GM12878 (cell line): Measurements from ENCODE around the gene CPD. TPM values are rescaled to one million over a fixed set of nuclear protein-coding genes. Genes with fewer than 3 reads are reported as not detected.

Experiments
- CBX5 ChIP-seq: sonication (generic); IDR thresholded peaks from 2 replicates; pipeline ENCODE4 v1.6.1; 2016; ENCODE audit warnings: low read depth, moderate library complexity, mild to moderate bottlenecking, inconsistent platforms
- NFIC ChIP-seq: IDR thresholded peaks from 2 replicates; pipeline ENCODE4 v1.6.1; 2012; ENCODE audit warnings: low read depth, mild to moderate bottlenecking, inconsistent platforms, low read length, moderate library complexity
- RAD21 ChIP-seq: IDR thresholded peaks from 2 replicates; pipeline ENCODE4 v1.6.1; 2011; ENCODE audit warnings: mild to moderate bottlenecking, low read depth, low read length, moderate library complexity; ENCODE audit not compliant: insufficient read depth
- RBBP5 ChIP-seq: fragments of 200-600 bp; sonication (generic); conservative IDR thresholded peaks from 2 replicates; pipeline ENCODE4 v1.6.1; 2016
- ZNF207 ChIP-seq: fragments of 450-650 bp; IDR thresholded peaks from 2 replicates; pipeline ENCODE4 v1.6.1; 2014; ENCODE audit warnings: antibody characterized with exemption, mild to moderate bottlenecking, borderline replicate concordance
- ZNF24 ChIP-seq: fragments of 450-650 bp; IDR thresholded peaks from 2 replicates; pipeline ENCODE4 v1.6.1; 2017; ENCODE audit warnings: antibody characterized with exemption, mild to moderate bottlenecking
- ZNF274 ChIP-seq: IDR thresholded peaks from one replicate; pipeline ENCODE4 v1.8.0; 2011; ENCODE audit not compliant: insufficient read length, insufficient read depth
- polyA plus RNA-seq, 11 experiments: library from polyadenylated mRNA; depleted of rRNA in 4 of 11; unstranded in 6 of 11; stranded (reverse) in 5 of 11; fragments of >200 nt; fragmentation: Nextera tagmentation in 4 of 11; fragmentation: Illumina TruSeq in 1 of 11; extraction: Ambion mirVana in 4 of 11; extraction: Trizol in 1 of 11; gene quantifications; 1 replicate in 1 of 11; 2 replicates in 10 of 11; pipeline versions ENCODE4 v1.2.1 to v1.2.3, GENCODE V29; 2011 to 2016; ENCODE audit warnings: inconsistent platforms in 2 of 11, missing spikeins in 2 of 11, low read depth in 1 of 11
- total RNA-seq, 4 experiments: library from RNA; depleted of rRNA in 3 of 4; stranded (reverse); fragments of >200 nt in 3 of 4; fragmentation: Illumina TruSeq in 1 of 4; extraction: Trizol in 1 of 4; gene quantifications; 2 replicates each; pipeline versions ENCODE4 v1.2.1 to v1.2.3, GENCODE V29; 2013 to 2021
- TF ChIP-seq, protein P1 (sequence below): fragments of 150-350 bp; IDR thresholded peaks from 2 replicates; pipeline ENCODE4 v1.6.1; 2016; ENCODE audit warnings: low read depth, low read length
- TF ChIP-seq, protein P2 (sequence below): fragments of 150-350 bp; IDR thresholded peaks from 2 replicates; pipeline ENCODE4 v1.6.1; 2014; ENCODE audit warnings: mild to moderate bottlenecking, low read depth, low read length

The CPD gene
- total and polyA plus RNA-seq, 10 of the 15 experiments (the other 5 are each of a cell fraction or from before 2014, with no cell fraction given): 3.5 to 24.2 (median 15.7) TPM

DNA sequence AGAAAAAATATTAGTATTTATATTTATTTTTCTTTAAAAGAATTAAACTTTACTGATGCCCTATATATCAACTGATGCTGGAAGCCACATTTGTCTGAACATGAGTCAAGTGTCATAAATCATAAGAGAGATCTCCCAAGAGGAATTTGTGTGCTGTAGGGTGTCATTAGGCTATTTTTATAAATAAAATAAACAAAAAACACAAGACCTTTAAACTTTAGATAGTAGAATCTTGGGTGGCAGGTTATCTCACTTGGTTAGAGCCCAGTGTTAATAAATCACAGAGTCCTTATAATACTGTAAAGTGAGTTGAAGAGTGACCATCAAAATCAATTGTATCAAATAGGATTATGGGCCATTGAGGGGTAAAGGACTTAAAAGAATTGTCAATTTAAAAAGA lies 21.3 kb upstream of the CPD start (continued):
- TF ChIP-seq, protein P1, sequence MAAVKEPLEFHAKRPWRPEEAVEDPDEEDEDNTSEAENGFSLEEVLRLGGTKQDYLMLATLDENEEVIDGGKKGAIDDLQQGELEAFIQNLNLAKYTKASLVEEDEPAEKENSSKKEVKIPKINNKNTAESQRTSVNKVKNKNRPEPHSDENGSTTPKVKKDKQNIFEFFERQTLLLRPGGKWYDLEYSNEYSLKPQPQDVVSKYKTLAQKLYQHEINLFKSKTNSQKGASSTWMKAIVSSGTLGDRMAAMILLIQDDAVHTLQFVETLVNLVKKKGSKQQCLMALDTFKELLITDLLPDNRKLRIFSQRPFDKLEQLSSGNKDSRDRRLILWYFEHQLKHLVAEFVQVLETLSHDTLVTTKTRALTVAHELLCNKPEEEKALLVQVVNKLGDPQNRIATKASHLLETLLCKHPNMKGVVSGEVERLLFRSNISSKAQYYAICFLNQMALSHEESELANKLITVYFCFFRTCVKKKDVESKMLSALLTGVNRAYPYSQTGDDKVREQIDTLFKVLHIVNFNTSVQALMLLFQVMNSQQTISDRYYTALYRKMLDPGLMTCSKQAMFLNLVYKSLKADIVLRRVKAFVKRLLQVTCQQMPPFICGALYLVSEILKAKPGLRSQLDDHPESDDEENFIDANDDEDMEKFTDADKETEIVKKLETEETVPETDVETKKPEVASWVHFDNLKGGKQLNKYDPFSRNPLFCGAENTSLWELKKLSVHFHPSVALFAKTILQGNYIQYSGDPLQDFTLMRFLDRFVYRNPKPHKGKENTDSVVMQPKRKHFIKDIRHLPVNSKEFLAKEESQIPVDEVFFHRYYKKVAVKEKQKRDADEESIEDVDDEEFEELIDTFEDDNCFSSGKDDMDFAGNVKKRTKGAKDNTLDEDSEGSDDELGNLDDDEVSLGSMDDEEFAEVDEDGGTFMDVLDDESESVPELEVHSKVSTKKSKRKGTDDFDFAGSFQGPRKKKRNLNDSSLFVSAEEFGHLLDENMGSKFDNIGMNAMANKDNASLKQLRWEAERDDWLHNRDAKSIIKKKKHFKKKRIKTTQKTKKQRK: no peak
- TF ChIP-seq RBBP5 (no peak), NFIC (no peak), ZNF24 (no peak), ZNF207 (no peak), RAD21 (no peak), ZNF274 (no peak), CBX5 (no peak)
- TF ChIP-seq, protein P2, sequence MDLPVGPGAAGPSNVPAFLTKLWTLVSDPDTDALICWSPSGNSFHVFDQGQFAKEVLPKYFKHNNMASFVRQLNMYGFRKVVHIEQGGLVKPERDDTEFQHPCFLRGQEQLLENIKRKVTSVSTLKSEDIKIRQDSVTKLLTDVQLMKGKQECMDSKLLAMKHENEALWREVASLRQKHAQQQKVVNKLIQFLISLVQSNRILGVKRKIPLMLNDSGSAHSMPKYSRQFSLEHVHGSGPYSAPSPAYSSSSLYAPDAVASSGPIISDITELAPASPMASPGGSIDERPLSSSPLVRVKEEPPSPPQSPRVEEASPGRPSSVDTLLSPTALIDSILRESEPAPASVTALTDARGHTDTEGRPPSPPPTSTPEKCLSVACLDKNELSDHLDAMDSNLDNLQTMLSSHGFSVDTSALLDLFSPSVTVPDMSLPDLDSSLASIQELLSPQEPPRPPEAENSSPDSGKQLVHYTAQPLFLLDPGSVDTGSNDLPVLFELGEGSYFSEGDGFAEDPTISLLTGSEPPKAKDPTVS: no peak
- TF ChIP-seq, all 136 proteins: peak for 0
